Breast epithelium (tissue), 3 donors: ENCODE measurements around the gene CHCHD6.

ENCODE experiments used
- POLR2A ChIP-seq: fragments of 450-650 bp; IDR thresholded peaks from one replicate; pipeline ENCODE4 v1.6.1; 2016; ENCODE audit warnings: antibody characterized with exemption, mild to moderate bottlenecking, moderate library complexity
- POLR2AphosphoS5 ChIP-seq, 3 donors: sonication (generic); formaldehyde crosslinking; IDR thresholded peaks; one replicate each; pipeline ENCODE4 v1.6.1; 2017; ENCODE audit warnings: antibody characterized with exemption in 3 of 3
- TF ChIP-seq, protein P1 (sequence below), 3 donors: fragments of 450-650 bp; IDR thresholded peaks; one replicate each; pipeline ENCODE4 v1.5.1; 2016 to 2017; ENCODE audit warnings: antibody characterized with exemption in 3 of 3, mild to moderate bottlenecking in 3 of 3, moderate library complexity in 3 of 3

DNA sequence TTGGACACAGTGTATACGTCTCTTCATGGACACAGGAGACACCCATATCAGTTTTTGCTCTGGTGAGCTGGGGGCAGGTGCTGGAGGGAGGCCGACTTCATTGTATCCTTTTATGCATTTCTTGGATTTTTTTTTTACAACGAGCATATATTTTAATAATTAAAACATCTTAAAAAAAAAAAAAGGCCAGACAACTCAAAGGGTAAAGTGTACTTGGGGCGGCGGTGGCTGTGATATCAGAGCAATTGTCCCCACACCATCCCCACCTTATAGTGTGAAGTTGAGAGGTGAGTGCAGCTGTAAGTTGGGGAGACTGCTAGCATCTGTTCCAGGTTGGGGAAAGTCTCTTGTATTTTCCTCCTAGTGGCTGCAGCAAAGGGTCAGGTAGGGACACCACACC is 266.9 kb downstream of the CHCHD6 start:
- no peak for TF ChIP-seq POLR2A
- TF ChIP-seq, protein P1, sequence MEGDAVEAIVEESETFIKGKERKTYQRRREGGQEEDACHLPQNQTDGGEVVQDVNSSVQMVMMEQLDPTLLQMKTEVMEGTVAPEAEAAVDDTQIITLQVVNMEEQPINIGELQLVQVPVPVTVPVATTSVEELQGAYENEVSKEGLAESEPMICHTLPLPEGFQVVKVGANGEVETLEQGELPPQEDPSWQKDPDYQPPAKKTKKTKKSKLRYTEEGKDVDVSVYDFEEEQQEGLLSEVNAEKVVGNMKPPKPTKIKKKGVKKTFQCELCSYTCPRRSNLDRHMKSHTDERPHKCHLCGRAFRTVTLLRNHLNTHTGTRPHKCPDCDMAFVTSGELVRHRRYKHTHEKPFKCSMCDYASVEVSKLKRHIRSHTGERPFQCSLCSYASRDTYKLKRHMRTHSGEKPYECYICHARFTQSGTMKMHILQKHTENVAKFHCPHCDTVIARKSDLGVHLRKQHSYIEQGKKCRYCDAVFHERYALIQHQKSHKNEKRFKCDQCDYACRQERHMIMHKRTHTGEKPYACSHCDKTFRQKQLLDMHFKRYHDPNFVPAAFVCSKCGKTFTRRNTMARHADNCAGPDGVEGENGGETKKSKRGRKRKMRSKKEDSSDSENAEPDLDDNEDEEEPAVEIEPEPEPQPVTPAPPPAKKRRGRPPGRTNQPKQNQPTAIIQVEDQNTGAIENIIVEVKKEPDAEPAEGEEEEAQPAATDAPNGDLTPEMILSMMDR (IDR thresholded peaks at IDR 0.05): no peak
- no peak for TF ChIP-seq POLR2AphosphoS5 (IDR thresholded peaks at IDR 0.05)
